ENCODE data around the gene PHOX2B. TPM values are rescaled to one million over a fixed set of nuclear protein-coding genes. Genes with fewer than 3 reads are reported as not detected.

The PHOX2B gene
- total RNA-seq, 1 experiment from 2014 or later, result not detected

GRCh38 chr4:41703785-41704184, 44.7 kb downstream of the PHOX2B start:
- Mint-ChIP-seq H3K9me3 (ENCODE audit: low read depth, unreplicated experiment) (no peaks in the 10 kb centered on the region), H3K4me3 (ENCODE audit: low read depth, unreplicated experiment) (no peak overlapping the region), H3K4me1 (ENCODE audit: low read depth, unreplicated experiment) (no peaks in the 10 kb centered on the region), H3K36me3 (ENCODE audit: insufficient read depth, unreplicated experiment) (no peaks in the 10 kb centered on the region), H3K27me3 (ENCODE audit: unreplicated experiment) (no peaks in the 10 kb centered on the region), H3K27ac (ENCODE audit: unreplicated experiment) (no peak overlapping the region)
- no peak for TF ChIP-seq CTCF (IDR thresholded peaks at IDR 0.05; ENCODE audit: unreplicated experiment)
- BruUV-seq (replicated peaks), result no TSS peak
- intact Hi-C loops (cut with micrococcal nuclease; ENCODE audit: unreplicated experiment), result no loop called here
- CTCF ChIA-PET, result no interaction called here
- no peak for DNase-seq

GRCh38 chr4:41702770-41703169, 45.8 kb downstream of the PHOX2B start:
- H3K4me1 Mint-ChIP-seq (ENCODE audit: low read depth, unreplicated experiment), result no peaks in the 10 kb centered on the region
- H3K9me3 Mint-ChIP-seq (ENCODE audit: low read depth, unreplicated experiment), result no peaks in the 10 kb centered on the region
- no TSS peak for BruUV-seq (replicated peaks)
- no peak for DNase-seq
- CTCF ChIA-PET, result no interaction called here
- H3K4me3 Mint-ChIP-seq (ENCODE audit: low read depth, unreplicated experiment), result no peak overlapping the region
- no peak overlapping the region for H3K27ac Mint-ChIP-seq (ENCODE audit: unreplicated experiment)
- intact Hi-C loops (cut with micrococcal nuclease; ENCODE audit: unreplicated experiment), result no loop called here
- H3K27me3 Mint-ChIP-seq (ENCODE audit: unreplicated experiment), result no peaks in the 10 kb centered on the region
- no peak for TF ChIP-seq CTCF (IDR thresholded peaks at IDR 0.05; ENCODE audit: unreplicated experiment)
- H3K36me3 Mint-ChIP-seq (ENCODE audit: insufficient read depth, unreplicated experiment), result no peaks in the 10 kb centered on the region

- Mint-ChIP-seq H3K4me3 (ENCODE audit: low read depth, unreplicated experiment) (no peak overlapping the region), H3K27ac (ENCODE audit: unreplicated experiment) (no peak overlapping the region), H3K4me1 (ENCODE audit: low read depth, unreplicated experiment) (no peaks in the 10 kb centered on the region), H3K36me3 (ENCODE audit: insufficient read depth, unreplicated experiment) (no peaks in the 10 kb centered on the region), H3K27me3 (ENCODE audit: unreplicated experiment) (no peaks in the 10 kb centered on the region), H3K9me3 (ENCODE audit: low read depth, unreplicated experiment) (no peaks in the 10 kb centered on the region)
- no peak for DNase-seq
- intact Hi-C loops (cut with micrococcal nuclease; ENCODE audit: unreplicated experiment), result no loop called here
- TF ChIP-seq CTCF (IDR thresholded peaks at IDR 0.05; ENCODE audit: unreplicated experiment), result no peak
- BruUV-seq (replicated peaks), result no TSS peak
- CTCF ChIA-PET, result no interaction called here
Measured at GRCh38 chr4:41701983-41702382, 46.5 kb downstream of the PHOX2B start.

- no peaks in the 10 kb centered on the region for H3K4me1 Mint-ChIP-seq (ENCODE audit: low read depth, unreplicated experiment)
- no peaks in the 10 kb centered on the region for H3K36me3 Mint-ChIP-seq (ENCODE audit: insufficient read depth, unreplicated experiment)
- CTCF ChIA-PET, result no interaction called here
- BruUV-seq (replicated peaks), result no TSS peak
- no peak for TF ChIP-seq CTCF (IDR thresholded peaks at IDR 0.05; ENCODE audit: unreplicated experiment)
- H3K9me3 Mint-ChIP-seq (ENCODE audit: low read depth, unreplicated experiment), result no peaks in the 10 kb centered on the region
- H3K27ac Mint-ChIP-seq (ENCODE audit: unreplicated experiment), result no peak overlapping the region
- H3K27me3 Mint-ChIP-seq (ENCODE audit: unreplicated experiment), result no peaks in the 10 kb centered on the region
- H3K4me3 Mint-ChIP-seq (ENCODE audit: low read depth, unreplicated experiment), result no peak overlapping the region
- intact Hi-C loops (cut with micrococcal nuclease; ENCODE audit: unreplicated experiment), result no loop called here
- DNase-seq, result no peak
Measured at GRCh38 chr4:41696763-41697162, 51.8 kb downstream of the PHOX2B start.

GRCh38 chr4:41696131-41696530, 52.4 kb downstream of the PHOX2B start:
- Mint-ChIP-seq H3K9me3 (ENCODE audit: low read depth, unreplicated experiment) (no peaks in the 10 kb centered on the region), H3K4me1 (ENCODE audit: low read depth, unreplicated experiment) (no peaks in the 10 kb centered on the region), H3K4me3 (ENCODE audit: low read depth, unreplicated experiment) (no peak overlapping the region), H3K27me3 (ENCODE audit: unreplicated experiment) (no peaks in the 10 kb centered on the region), H3K36me3 (ENCODE audit: insufficient read depth, unreplicated experiment) (no peaks in the 10 kb centered on the region), H3K27ac (ENCODE audit: unreplicated experiment) (no peak overlapping the region)
- intact Hi-C loops (cut with micrococcal nuclease; ENCODE audit: unreplicated experiment), result no loop called here
- CTCF ChIA-PET, result no interaction called here
- TF ChIP-seq CTCF (IDR thresholded peaks at IDR 0.05; ENCODE audit: unreplicated experiment), result no peak
- no peak for DNase-seq
- no TSS peak for BruUV-seq (replicated peaks)
